ENCODE data around the gene CDC42BPA. TPM values are rescaled to one million over a fixed set of nuclear protein-coding genes. Genes with fewer than 3 reads are reported as not detected.
A peak's percentile ranks its signal among the peaks of the same experiment; 100 is the strongest.

The CDC42BPA gene
- total RNA-seq, 2 donors from 2014 or later: 1.2 to 2.5 TPM

DNA sequence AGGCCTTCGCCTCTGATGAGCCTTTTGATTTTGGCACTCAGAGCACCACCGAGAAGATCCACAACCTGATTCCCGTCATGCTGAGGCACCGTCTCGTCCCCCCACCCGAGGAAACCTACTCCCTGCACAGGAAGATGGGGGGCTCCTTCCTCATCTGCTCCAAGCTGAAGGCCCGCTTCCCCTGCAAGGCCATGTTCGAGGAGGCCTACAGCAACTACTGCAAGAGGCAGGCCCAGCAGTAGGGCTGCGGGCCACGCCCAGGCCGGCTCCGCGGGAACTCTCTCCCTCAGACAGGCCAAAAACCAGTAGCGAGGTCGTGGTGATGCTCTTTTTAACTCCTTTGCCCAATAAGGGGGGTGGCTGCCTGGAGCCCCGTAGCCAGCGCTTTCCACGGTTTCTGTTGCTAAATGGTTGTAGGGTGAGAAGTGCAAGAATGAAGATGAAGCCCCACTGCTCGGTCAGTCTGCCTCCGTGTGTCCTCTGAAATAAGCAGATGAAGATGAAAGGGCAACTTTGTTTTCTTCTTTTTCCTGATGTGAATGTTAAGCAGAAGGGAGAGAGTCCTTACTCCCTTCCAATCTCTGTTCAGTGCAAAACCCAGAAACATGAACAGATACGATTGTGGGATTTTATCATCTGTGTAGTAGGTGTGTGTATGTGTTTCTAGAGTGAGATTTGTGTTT is 331.7 kb downstream of the CDC42BPA start:
- H3K27me3 Mint-ChIP-seq: no peaks in the 10 kb centered on the region
- H3K4me3 Mint-ChIP-seq: no peak overlapping the region
- H3K36me3 Mint-ChIP-seq (ENCODE audit: low read depth): peaks cover 9% of the 10 kb centered on the region
- ATAC-seq (no peak), DNase-seq (no peak)
- H3K27ac Mint-ChIP-seq: peak overlapping the region; percentile 70
- no peaks in the 10 kb centered on the region for H3K9me3 ChIP-seq (ENCODE audit: control insufficient read depth, low read length, poor library complexity, severe bottlenecking)
- H3K4me1 Mint-ChIP-seq: peaks cover 17% of the 10 kb centered on the region

DNA sequence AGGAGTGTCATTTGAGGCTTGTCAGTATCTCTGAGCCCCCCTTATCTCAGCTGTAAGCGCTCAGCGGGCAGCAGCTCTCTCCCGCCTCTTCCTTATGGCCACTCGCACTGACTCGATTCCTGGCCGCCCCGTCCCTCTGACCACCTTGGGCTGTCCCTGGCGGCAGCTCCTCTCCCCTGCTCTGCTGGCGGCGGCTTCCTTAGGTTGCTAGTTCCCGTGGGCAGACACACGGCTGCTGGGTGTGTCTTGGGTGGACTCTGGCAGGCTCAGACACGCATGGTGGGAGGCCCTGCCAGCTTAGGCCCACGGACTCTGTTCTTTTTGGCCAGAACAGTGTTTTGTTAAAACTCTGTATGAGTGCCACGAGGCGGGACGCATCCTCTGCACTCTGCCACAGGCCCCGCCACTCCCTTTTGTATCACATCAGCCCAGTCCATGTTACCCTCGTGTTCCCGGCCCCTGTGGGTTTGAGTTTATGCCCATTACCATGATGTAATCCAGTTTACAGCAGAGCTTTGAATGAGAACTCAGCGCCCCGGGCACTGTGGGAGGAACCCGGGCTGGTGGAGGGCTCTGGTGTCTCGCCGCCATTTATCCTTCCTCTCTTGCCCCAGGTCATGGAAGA is 332.3 kb downstream of the CDC42BPA start:
- DNase-seq (no peak), ATAC-seq (no peak)
- no peaks in the 10 kb centered on the region for H3K9me3 ChIP-seq (ENCODE audit: control insufficient read depth, low read length, poor library complexity, severe bottlenecking)
- peaks cover 17% of the 10 kb centered on the region for H3K4me1 Mint-ChIP-seq
- H3K27me3 Mint-ChIP-seq: no peaks in the 10 kb centered on the region
- H3K27ac Mint-ChIP-seq: peak overlapping the region; percentile 69
- H3K4me3 Mint-ChIP-seq: no peak overlapping the region
- H3K36me3 Mint-ChIP-seq (ENCODE audit: low read depth): peaks cover 9% of the 10 kb centered on the region

DNA sequence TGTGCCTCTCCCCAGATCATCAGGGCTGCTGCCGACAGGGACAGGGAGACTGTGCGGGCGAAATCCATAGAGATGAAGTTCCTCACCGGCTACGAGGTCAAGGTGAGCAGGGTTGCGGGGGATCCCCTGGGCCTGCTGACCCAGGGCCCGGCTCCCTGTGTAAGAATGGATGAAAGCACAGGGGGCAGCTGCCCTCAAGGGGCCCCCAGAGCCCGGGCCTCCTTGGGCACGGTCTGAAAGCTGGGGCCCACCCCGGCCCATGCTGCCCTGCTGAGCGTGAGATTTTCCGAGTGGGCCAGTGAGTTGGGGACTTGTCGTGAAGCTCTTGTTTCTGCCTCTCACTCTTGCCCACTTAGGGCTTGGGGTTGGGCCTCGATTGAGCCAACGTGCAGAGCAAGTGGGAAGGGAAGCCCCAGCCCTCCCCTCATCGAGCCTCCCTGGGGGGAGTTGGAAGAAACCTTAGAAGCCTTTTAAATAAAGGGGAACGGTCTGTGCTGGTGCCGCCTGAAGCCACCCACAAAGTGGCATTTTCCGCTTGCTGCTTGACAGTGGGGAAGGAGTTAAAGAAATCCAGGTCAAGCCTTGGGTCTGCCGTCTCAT is 333.0 kb downstream of the CDC42BPA start:
- Mint-ChIP-seq H3K4me1 (peaks cover 13% of the 10 kb centered on the region), H3K4me3 (no peak overlapping the region), H3K27ac (peak overlapping the region; percentile 69), H3K27me3 (no peaks in the 10 kb centered on the region), H3K36me3 (ENCODE audit: low read depth) (peaks cover 9% of the 10 kb centered on the region)
- no peaks in the 10 kb centered on the region for H3K9me3 ChIP-seq (ENCODE audit: control insufficient read depth, low read length, poor library complexity, severe bottlenecking)
- no peak for DNase-seq
- no peak for ATAC-seq

DNA sequence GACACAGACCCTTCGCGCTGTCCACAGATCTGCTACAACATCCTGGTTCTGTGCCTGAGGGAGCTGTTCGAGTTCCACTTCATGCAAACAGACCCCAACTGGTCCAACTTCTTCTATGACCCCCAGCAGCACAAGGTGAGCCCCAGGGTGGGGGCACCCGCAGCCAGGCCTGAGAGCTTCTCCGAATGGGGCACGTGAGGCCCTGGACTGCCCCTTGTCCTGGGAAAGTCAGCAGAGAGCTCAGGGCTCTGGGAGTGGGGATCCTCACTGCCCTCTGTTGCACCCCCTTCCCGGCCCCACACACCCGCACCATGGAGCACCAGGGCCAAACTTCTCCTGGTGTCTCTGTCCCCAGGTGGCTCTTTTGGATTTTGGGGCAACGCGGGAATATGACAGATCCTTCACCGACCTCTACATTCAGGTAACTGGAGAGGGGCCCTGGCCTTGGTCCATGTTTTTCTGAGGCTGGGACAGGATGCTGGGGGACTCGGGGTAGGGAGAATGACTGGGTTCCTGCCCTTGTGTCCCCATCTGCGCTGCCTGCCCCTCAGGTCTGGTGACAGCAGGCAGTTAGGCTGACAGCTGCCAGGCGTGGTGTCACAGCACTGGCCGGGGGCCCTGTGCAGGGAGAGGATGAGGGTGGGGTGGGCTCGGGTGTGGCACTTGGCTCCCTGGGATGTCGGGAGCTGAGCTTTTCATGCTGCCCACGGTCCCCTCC is 333.6 kb downstream of the CDC42BPA start:
- no peak overlapping the region for H3K4me3 Mint-ChIP-seq
- no peak for DNase-seq
- peaks cover 7% of the 10 kb centered on the region for H3K4me1 Mint-ChIP-seq
- H3K27me3 Mint-ChIP-seq: no peaks in the 10 kb centered on the region
- ATAC-seq: no peak
- H3K27ac Mint-ChIP-seq: no peak overlapping the region
- peaks cover 9% of the 10 kb centered on the region for H3K36me3 Mint-ChIP-seq (ENCODE audit: low read depth)
- no peaks in the 10 kb centered on the region for H3K9me3 ChIP-seq (ENCODE audit: control insufficient read depth, low read length, poor library complexity, severe bottlenecking)

DNA sequence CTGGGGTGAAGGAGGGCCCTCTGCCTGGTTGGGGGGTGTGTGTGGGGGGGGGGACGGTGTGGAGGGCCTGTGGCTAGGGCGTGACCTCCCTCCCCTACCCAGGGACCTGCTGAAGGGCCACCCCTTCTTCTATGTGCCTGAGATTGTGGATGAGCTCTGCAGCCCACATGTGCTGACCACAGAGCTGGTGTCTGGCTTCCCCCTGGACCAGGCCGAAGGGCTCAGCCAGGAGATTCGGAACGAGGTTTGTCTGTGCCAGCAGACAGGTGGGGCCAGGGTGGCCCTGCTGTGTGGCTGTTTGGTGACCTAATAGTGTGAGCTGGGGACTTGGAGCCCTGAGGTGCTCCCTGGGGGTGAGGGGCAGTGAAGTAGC is 334.3 kb downstream of the CDC42BPA start:
- DNase-seq (no peak), ATAC-seq (no peak)
- Mint-ChIP-seq H3K4me3 (no peak overlapping the region), H3K4me1 (peaks cover 2% of the 10 kb centered on the region), H3K36me3 (ENCODE audit: low read depth) (peaks cover 9% of the 10 kb centered on the region), H3K27ac (no peak overlapping the region), H3K27me3 (no peaks in the 10 kb centered on the region)
- H3K9me3 ChIP-seq (ENCODE audit: control insufficient read depth, low read length, poor library complexity, severe bottlenecking): no peaks in the 10 kb centered on the region

DNA sequence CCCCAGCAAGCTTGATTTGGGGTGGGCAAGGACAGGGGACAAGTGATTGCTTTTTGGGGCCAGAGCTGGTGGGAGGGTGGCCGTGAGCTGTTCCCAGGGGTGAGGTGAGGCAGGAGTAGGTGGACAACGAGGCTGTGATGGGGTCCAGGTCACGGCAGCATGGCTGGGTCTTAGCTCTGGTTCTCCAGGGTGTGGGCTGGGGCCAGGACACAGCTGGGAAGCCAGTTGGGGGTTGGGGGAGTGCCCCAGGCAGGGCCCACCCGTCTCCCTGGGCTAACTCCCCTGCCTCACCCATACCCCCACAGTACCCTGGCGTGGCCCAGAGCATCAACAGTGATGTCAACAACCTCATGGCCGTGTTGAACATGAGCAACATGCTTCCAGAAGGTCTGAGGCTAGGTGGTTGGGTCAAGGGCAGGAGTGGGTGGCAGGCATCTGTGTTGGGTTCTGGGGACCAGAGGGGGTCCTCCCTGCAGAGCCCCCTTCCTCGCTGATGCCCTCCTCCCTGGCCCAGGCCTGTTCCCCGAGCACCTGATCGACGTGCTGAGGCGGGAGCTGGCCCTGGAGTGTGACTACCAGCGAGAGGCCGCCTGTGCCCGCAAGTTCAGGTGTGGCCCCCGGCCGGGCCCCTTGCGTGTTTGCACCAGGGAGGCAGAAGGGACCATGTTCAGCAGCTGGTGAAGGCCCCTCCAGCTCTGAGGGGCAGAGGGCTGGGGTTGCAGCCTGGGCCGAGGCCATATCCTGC is 334.9 kb downstream of the CDC42BPA start:
- no peaks in the 10 kb centered on the region for H3K27me3 Mint-ChIP-seq
- no peak overlapping the region for H3K27ac Mint-ChIP-seq
- H3K4me3 Mint-ChIP-seq: no peak overlapping the region
- H3K9me3 ChIP-seq (ENCODE audit: control insufficient read depth, low read length, poor library complexity, severe bottlenecking): no peaks in the 10 kb centered on the region
- DNase-seq: no peak
- peaks cover 2% of the 10 kb centered on the region for H3K4me1 Mint-ChIP-seq
- no peak for ATAC-seq
- peaks cover 11% of the 10 kb centered on the region for H3K36me3 Mint-ChIP-seq (ENCODE audit: low read depth)

DNA sequence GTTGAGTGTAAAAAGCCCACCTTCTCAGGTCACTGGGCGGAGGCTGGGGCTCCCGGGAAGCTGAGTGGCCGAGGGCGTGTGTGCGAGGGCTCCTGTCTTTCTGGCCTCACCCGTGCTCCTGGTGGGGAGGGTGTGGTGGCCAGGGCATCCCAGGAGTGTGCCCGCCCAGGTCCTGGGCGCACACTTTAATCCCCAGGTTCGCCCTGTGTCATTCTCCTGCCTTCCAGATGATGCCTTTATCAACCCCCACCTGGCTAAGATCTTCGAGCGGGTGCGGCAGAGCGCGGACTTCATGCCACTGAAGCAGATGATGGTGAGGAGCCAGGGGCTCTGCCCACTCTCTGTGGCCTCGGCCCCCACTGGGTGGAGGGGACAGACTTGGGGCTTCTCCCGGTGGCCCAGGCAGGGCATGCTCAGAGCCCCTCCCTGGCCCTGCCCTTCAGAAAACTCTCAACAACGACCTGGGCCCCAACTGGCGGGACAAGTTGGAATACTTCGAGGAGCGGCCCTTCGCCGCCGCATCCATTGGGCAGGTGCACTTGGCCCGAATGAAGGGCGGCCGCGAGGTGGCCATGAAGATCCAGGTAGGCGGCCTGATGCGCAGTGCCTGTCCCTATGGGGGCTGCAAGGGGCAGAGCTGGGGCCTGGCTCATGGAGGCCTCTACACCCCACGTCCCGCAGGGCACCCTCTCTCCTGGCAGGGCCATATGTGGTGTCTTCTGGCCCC is 335.7 kb downstream of the CDC42BPA start:
- Mint-ChIP-seq H3K4me3 (no peak overlapping the region), H3K27ac (no peak overlapping the region), H3K4me1 (peaks cover 2% of the 10 kb centered on the region), H3K36me3 (ENCODE audit: low read depth) (peaks cover 11% of the 10 kb centered on the region), H3K27me3 (no peaks in the 10 kb centered on the region)
- H3K9me3 ChIP-seq (ENCODE audit: control insufficient read depth, low read length, poor library complexity, severe bottlenecking): no peaks in the 10 kb centered on the region
- DNase-seq (no peak), ATAC-seq (no peak)

DNA sequence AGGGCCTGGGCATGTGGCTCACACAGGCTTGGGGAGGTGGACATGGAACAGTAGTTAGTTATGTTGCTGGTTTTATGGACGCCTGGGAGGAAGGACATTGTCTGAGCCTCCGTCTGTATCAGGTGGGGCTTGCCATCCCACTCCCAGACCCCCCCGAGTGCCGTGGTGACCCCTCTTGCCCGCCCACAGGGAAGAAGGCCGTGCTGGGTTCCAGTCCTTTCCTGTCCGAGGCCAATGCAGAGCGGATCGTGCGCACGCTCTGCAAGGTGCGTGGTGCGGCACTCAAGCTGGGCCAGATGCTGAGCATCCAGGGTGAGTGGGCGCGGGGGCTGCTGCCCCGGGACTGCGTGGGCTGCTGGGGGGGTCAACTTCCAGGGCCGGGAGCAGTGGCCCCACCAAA is 336.5 kb downstream of the CDC42BPA start:
- H3K9me3 ChIP-seq (ENCODE audit: control insufficient read depth, low read length, poor library complexity, severe bottlenecking): no peaks in the 10 kb centered on the region
- no peaks in the 10 kb centered on the region for H3K4me1 Mint-ChIP-seq
- no peak for DNase-seq
- peaks cover 8% of the 10 kb centered on the region for H3K36me3 Mint-ChIP-seq (ENCODE audit: low read depth)
- ATAC-seq: no peak
- no peak overlapping the region for H3K4me3 Mint-ChIP-seq
- no peak overlapping the region for H3K27ac Mint-ChIP-seq
- H3K27me3 Mint-ChIP-seq: no peaks in the 10 kb centered on the region

DNA sequence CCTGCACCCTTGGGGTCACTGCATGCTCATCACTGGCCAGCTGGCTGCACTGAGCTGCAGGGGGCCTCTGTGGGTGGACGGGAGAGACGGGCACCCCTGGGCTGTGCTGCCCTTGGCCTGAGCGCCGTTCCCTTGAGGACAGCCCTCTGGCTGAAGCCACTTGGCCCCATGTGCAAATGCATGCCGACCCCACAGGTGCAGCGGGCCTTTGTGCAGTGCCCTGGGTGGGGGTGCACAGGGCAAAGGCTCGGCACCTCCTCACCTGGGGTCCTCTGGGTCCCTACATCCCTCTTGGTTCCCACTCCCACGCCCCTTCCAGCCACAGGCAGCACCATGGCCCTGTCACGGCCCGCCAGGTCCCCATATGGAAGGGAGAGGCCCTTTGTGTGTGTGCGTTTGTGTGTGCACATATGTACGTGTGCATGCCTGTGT is 336.9 kb downstream of the CDC42BPA start:
- peaks cover 6% of the 10 kb centered on the region for H3K36me3 Mint-ChIP-seq (ENCODE audit: low read depth)
- H3K27me3 Mint-ChIP-seq: no peaks in the 10 kb centered on the region
- no peaks in the 10 kb centered on the region for H3K9me3 ChIP-seq (ENCODE audit: control insufficient read depth, low read length, poor library complexity, severe bottlenecking)
- no peak for ATAC-seq
- no peak overlapping the region for H3K4me3 Mint-ChIP-seq
- no peak overlapping the region for H3K27ac Mint-ChIP-seq
- H3K4me1 Mint-ChIP-seq: no peaks in the 10 kb centered on the region
- DNase-seq: no peak

DNA sequence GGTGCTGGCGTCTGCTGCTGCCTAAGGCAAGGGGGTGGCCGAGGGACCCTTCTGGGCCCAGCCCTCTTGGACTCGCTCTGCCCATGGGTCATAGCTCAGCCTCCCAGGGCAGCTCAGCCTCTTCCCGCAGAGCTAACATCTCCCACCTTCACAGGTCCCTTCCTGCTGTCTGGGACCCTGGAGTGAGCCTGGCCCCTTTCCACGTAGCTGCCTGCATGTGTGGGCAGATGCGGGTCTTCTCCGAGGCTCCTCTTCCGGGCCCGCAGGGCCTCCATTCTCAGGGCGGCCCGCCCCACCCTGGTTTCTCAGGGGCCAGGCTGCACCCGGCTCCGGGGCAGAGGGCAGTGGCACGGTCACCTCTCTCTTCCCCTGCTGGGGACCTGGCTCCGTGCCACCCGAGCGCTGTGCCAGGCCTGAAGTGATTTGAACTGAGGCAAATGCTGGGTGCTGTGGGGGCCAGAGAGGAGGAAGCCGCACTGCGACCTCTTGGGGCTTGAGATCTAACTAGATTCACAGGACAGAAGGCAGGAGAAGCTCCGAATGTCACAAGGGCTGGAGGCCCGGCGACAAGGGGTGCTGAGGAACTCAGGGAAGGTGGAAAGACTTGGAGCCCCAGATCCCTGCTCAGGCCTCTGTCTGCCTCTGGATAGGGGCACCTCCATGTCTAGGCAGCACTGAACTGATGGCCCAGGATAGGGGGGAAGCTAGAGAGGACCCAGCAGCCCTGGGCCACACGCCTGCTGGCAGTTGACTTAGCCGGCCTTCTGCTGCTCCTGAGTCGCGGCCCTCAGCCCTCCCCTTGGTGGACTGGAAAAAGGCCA is 337.5 kb downstream of the CDC42BPA start:
- H3K27ac Mint-ChIP-seq: no peak overlapping the region
- H3K36me3 Mint-ChIP-seq (ENCODE audit: low read depth): peaks cover 2% of the 10 kb centered on the region
- no peaks in the 10 kb centered on the region for H3K4me1 Mint-ChIP-seq
- ATAC-seq (no peak), DNase-seq (no peak)
- no peaks in the 10 kb centered on the region for H3K9me3 ChIP-seq (ENCODE audit: control insufficient read depth, low read length, poor library complexity, severe bottlenecking)
- H3K27me3 Mint-ChIP-seq: no peaks in the 10 kb centered on the region
- no peak overlapping the region for H3K4me3 Mint-ChIP-seq

DNA sequence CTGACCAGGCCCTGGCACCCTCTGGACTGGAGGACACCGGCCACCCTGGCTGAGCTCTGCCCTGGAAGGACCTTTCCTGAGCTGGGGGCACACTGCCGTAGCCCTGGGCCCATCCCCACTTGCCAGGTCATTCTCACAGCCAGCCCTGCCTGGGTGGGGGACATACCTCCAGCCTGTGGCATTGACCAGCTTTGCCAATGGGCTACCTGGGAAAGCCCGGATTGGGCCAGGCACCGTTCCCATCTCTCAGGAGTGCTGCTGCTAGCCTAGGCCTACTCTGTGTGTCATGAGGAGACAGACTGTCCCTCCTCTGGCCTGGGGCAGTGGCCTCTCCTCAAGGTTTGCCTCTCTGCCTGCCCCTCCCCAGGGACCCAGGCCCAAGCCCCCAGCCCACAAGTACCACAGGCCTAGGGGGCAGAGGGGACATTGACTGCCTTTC is 338.2 kb downstream of the CDC42BPA start:
- H3K36me3 Mint-ChIP-seq (ENCODE audit: low read depth): peaks cover 2% of the 10 kb centered on the region
- no peak for DNase-seq
- H3K27ac Mint-ChIP-seq: no peak overlapping the region
- H3K27me3 Mint-ChIP-seq: no peaks in the 10 kb centered on the region
- H3K4me1 Mint-ChIP-seq: no peaks in the 10 kb centered on the region
- ATAC-seq: no peak
- no peak overlapping the region for H3K4me3 Mint-ChIP-seq
- H3K9me3 ChIP-seq (ENCODE audit: control insufficient read depth, low read length, poor library complexity, severe bottlenecking): no peaks in the 10 kb centered on the region

All from T-helper 17 cell (primary cell).